Kidney epithelial cell (primary cell): ENCODE data around the gene PROC. TPM values are rescaled to one million over a fixed set of nuclear protein-coding genes. Genes with fewer than 3 reads are reported as not detected.

Experiments used
- DNase-seq: peaks from one replicate; pipeline ENCODE4 v3.0.0-alpha.2; 2010; ENCODE audit warnings: low read depth
- H3K27me3 ChIP-seq: 2 replicates; pipeline ENCODE4 v1.6.0; 2011; ENCODE audit warnings: low read length; ENCODE audit not compliant: control insufficient read depth, insufficient read depth
- H3K36me3 ChIP-seq: 2 replicates; pipeline ENCODE4 v1.5.1; 2011; ENCODE audit warnings: low read length; ENCODE audit not compliant: control insufficient read depth, insufficient read depth
- H3K4me3 ChIP-seq: 2 replicates; pipeline ENCODE4 v1.5.1; 2011; ENCODE audit warnings: low read depth, mild to moderate bottlenecking, control low read depth, low read length
- total RNA-seq: library from RNA; depleted of rRNA; stranded (reverse); fragments of >200 nt; gene quantifications from 2 replicates; pipeline ENCODE4 v1.2.3, GENCODE V29; 2015
- TF ChIP-seq, protein P1 (sequence below): IDR thresholded peaks from 2 replicates; pipeline ENCODE4 v1.5.1; 2011; ENCODE audit warnings: mild to moderate bottlenecking, moderate library complexity, low read length, control low read depth, inconsistent platforms; ENCODE audit not compliant: insufficient read depth, poor library complexity, severe bottlenecking

PROC gene
- total RNA-seq, 1 donor from 2014 or later = 2.9 TPM

DNA sequence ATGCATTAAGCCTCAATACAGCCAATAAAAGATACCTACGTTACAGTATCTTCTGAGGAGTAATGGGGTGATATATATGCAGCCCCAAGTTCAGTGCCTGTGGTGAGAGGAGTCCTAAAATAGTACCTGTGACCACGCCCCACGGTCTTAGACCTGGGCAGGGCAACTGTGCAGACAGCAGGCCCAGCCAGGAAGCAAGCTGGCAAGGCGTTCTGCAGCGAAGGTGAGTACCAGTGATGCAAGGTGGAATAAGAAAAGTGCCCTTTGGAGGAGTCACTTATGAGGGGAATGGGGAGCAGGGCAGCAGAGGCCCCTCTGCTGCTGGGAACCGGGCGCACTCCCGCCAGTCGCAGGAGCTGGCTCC is 17.7 kb upstream of the PROC start:
- H3K27me3 ChIP-seq = no peaks in the 10 kb centered on the region
- no peak for DNase-seq
- no peaks in the 10 kb centered on the region for H3K36me3 ChIP-seq
- no peak overlapping the region for H3K4me3 ChIP-seq
- TF ChIP-seq, protein P1, sequence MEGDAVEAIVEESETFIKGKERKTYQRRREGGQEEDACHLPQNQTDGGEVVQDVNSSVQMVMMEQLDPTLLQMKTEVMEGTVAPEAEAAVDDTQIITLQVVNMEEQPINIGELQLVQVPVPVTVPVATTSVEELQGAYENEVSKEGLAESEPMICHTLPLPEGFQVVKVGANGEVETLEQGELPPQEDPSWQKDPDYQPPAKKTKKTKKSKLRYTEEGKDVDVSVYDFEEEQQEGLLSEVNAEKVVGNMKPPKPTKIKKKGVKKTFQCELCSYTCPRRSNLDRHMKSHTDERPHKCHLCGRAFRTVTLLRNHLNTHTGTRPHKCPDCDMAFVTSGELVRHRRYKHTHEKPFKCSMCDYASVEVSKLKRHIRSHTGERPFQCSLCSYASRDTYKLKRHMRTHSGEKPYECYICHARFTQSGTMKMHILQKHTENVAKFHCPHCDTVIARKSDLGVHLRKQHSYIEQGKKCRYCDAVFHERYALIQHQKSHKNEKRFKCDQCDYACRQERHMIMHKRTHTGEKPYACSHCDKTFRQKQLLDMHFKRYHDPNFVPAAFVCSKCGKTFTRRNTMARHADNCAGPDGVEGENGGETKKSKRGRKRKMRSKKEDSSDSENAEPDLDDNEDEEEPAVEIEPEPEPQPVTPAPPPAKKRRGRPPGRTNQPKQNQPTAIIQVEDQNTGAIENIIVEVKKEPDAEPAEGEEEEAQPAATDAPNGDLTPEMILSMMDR = no peak

DNA sequence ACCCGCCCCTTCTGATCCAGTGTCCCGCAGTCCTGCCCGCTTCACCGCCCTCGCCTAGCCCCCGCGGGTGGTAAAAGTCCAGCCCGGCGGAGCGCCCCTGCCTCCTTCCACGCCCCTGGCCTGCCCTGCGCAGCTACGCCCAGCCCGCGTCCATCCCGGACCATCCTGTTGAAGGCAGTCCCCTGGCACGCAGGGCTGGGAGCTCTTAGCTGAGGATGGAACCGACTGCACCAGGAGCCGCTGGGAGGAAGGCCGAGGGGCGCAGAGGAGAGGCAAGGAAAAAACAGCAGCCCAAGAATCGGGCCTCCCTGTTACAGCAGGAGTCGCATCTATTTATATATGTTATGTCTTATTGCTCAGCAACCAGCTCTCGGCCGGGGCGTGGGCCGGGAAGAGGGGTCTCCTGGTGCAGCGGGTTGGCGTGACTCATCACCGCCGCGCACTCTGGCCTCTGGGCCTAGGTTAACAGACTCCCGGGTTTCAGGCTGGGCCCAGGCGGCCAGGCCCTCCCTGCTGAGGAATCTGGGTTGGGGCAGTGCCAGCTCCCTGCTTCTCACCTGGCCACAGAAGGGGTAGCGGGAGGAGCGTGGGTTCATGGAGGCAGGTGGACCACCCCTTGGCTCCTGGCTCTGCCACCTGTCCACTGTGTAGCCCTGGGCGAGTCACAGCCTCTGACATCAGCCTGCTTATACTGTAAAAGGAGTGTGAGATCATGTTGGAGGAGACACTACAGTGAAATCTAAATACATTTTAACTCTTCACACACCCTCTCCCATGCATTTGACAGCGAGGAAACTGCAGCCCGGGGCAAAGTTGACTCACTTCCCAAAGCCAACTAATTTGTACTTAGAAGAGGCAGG is 17.1 kb upstream of the PROC start:
- no peak for DNase-seq
- Histone ChIP-seq H3K4me3 (no peak overlapping the region), H3K36me3 (no peaks in the 10 kb centered on the region), H3K27me3 (no peaks in the 10 kb centered on the region)
- TF ChIP-seq, protein P1 = no peak

DNA sequence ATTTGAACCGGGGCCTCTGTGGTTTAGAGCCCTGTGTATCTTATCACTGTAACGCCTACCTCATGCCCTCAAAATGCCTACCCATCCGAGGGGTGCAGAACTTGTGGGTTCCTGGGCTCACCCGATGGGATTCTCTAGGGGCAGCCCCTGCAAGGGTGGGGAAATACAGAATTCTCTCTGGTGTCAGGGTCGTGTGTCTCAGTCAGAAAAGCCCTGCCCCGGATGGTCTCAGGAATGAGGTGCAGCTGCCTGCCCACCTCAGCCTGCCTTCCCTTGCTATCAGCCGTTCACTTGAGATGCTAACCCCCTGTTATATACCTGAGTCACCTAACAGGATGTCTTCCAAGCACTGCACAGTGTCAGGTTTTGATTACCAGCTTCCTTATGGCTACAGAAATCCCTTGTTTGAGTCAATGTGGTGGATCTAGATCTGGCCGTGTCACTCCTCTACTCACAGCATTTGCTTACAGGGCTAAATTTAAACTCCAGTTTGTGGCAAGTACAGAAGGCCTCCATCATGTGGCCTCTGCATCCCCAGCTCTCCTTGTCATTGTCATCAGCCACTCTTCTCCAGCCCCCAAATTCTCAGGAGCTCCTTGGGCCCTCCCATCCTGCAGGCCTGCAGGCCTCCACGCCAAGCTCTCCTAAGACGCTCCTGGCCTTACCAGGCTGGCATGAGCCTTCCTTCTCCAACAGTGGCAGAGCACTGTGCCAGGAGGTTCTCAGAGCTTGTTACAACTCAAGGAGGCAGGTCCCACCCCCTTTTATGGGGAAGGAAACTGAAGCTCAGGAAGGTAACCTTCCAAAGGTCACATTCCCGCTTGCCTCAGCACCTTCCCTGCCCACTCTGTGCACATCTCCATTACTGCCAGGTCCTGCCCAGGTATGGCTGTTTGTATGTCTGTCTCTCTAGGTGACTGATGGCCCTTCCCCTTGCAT is 16.2 kb upstream of the PROC start:
- no peak for DNase-seq

DNA sequence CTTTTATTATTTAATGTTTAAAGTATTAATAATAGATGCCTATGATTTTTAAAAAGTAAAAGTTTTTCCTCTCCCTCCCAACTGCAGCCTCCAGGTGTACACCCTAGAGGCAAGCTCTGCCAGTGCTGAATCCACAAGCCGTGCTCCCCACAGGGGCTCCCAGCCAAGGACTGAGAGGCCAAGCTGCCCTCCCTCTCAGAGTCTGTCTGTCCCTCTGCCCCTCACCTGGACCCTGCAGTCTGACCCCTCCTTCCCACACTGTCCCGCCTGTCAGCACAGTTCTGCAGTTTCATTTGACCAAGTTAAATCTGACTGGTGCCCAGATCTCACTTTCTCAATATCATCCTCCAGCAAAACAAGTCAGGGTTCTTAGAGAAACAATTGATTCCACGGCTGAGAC is 14.8 kb upstream of the PROC start:
- no peaks in the 10 kb centered on the region for H3K36me3 ChIP-seq
- DNase-seq = no peak
- TF ChIP-seq, protein P1 = no peak
- no peaks in the 10 kb centered on the region for H3K27me3 ChIP-seq
- H3K4me3 ChIP-seq = no peak overlapping the region

More for the DNA sequence above, 16.2 kb upstream of the PROC start:
- TF ChIP-seq, protein P1 = no peak
- Histone ChIP-seq H3K4me3 (no peak overlapping the region), H3K36me3 (no peaks in the 10 kb centered on the region), H3K27me3 (no peaks in the 10 kb centered on the region)

DNA sequence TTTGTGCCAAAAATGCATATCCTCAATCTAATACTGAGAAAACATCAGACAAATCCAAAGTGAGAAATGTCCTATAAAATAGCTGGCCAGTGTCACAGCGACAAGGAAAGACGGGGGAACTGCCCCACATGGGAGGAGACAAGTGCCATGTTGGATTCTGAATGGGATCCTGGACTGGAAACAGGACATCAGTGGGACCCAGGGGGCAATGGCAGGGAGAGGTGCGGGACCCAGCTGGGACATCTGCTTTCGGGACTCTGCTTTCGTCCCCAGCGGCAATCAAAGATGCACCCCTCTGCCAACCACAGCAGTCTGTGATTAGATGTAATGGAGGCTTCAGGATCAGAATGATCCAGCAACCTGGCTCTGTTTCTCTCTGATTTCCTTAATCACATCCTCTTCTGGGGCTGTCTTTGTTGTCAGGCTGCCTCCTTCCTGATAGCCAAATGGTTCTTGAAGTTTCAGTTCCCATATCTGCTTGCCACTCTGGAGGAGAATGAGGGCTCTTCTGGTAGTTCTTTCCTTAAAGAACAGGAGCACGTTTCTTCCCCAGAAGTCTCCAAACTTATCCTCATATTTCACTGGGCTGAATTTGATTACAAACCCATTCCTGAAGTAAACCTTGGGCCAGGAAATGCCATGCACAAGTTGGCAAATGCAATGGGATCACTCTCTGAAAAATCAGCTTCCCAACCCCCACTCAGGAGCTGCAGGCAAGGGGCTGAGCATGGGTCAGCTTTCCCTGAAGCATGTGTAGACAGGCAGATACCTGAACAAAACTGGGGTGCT is 13.6 kb upstream of the PROC start:
- TF ChIP-seq, protein P1 = no peak
- no peaks in the 10 kb centered on the region for H3K36me3 ChIP-seq
- no peaks in the 10 kb centered on the region for H3K27me3 ChIP-seq
- H3K4me3 ChIP-seq = no peak overlapping the region
- DNase-seq = no peak
